GM19372 (cell line): Measurements from ENCODE around the gene CST2.
"Not testable (repeated sequence)": the region's sequence is repeated elsewhere in the genome, so short reads cannot be mapped to it uniquely, and the experiment has no call there.

Source experiments
- ATAC-seq: cut with Tn5 transposase; IDR thresholded peaks from one replicate; pipeline ENCODE4 v1.9.1; 2021; ENCODE audit warnings: mild to moderate bottlenecking, low read depth, moderate library complexity; ENCODE audit not compliant: unreplicated experiment

The CST2 gene, protein sequence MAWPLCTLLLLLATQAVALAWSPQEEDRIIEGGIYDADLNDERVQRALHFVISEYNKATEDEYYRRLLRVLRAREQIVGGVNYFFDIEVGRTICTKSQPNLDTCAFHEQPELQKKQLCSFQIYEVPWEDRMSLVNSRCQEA

DNA sequence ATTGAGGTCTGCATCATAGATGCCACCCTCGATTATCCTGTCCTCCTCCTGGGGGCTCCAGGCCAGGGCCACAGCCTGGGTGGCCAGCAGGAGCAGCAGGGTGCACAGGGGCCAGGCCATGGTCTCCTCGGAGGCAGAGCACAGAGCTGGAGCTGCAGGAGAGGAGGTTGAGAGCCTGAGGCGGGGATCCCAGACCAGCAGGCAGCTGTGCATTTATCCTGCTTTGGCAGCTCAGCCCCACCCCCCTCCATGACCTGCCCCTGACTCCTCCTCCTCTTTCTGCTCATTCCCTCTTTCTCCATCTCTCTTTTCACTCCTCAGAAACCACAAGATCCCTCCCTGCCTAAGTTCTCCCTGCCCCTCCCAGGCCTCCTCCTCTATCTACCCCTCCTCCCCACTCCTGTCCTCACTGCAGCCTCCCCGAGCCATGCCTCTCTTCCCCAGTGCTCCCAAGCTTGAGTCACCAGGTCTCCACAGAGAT, at the start of gene CST2:
CST2 (minus strand) TSS at position 189 of the 481 bp plus-strand sequence; CDS start at position 120, 69 bp downstream.
- no peak for ATAC-seq

DNA sequence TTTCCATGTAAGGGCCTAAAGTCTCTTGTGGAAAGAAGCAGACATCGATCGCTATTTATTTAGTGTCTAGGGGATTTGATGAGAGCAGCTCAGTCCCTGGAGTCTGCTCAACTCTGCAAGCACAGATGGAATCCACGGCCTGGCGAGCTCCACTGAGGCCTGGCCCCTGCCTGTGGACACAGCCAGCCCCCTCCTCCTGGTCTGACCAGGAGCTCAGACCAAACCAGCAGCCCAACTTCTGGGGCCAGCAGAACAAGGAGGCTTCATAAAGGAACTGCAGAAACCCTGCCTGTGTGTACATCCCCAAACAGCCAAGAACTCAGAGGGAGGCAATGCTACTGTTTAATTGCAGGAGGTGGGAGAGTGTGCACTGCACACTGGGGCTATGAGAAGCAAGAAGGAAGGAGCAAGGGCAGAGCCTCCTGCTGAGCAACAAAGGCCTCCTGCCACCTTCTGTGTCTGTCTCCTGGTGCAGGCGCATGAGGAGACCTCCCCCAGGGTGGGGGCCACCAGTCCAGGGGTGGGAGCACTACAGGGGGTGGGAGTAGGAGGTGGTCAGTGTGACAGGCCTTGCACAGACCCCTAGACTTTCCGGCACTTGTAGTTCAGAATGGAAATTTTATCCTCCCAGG, 49.2 kb upstream of the CST2 start:
- ATAC-seq = no peak

DNA sequence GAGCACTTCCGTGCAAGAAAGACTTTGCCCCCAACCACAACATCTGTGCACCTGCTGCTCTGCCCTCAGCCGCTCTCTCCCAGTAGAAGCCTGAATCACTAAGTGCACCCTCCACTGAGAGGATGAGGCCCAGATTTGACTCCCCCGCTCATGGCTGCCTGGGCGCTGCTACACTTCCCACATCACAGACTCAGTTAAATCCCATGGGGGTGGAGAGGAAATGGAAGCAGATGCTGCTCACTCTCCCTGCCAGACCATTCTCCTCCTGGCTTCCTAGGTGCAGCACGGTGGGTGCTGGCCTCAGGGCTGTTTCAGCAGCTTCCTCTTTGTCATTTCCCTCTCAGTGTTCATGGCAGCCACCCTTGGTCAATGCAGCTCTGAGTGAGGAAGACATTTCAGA, 48.2 kb upstream of the CST2 start:
- no peak for ATAC-seq

DNA sequence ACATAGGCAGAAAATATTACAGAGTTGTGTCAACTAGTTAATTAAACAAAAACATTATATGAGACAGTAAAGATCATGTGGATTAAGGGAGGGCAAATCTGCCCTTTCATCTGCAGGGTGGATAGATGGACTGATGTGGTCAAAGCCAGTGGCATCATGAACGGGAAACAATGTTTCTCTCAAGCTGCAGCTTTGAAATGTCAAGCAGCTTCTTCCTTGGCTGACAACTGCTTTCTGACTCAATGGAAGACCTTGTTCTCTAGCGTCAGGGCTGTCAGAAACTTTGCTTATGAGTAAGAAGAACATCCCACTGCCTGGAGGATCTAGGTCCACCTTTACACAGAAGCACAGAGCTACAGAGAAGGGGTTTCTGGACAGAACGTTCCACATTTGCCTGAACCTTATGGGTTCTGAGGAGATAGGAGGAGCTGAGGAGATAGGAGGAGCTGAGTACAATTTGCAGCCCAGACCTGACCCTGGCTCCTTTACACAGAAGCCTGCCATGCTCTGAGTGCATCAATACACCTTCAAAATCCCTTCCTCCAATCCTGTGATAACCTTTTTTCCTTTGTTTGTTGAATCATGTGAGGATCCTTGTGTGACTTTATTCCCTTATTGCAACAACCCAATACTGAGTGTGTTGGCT, 47.0 kb upstream of the CST2 start:
- ATAC-seq = no peak

DNA sequence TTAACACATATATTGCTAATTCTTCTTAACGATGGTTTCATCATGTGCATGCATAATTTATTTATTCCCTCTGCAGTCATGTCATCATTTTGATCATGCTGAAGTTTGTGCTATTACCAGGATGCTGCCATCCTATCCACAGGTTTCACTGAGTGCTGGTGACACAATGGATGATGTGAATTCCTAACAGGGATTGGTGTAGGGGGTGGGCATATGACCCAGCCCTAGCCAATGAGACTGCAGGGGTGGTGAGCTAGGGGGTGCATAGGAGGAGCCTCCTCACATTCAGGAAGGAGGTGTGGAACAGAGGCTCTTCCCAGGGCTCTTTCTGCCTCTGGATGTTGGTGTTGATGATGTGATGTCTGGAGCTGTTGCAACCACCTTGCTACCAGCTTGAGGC, 45.5 kb upstream of the CST2 start:
- no peak for ATAC-seq

DNA sequence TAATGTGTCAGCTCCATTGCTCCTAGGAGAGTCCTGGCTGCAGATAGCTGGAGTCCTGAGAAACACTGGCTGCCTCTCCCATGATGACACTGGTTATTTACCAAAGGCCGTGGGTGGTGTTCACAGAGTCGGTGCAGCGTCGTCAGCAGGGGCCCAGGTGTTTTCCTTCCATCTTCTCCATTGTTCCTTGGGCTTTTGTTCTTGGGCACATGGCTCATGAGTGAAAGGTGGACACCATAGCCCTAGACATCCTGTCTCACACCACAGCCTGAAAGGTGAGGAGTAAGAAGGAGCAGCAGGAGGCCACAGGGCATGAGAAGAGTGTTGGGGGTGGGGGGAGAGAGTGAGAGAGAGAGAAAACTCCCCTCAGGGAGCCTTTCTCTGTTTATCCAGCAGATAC, 43.9 kb upstream of the CST2 start:
- no peak for ATAC-seq

DNA sequence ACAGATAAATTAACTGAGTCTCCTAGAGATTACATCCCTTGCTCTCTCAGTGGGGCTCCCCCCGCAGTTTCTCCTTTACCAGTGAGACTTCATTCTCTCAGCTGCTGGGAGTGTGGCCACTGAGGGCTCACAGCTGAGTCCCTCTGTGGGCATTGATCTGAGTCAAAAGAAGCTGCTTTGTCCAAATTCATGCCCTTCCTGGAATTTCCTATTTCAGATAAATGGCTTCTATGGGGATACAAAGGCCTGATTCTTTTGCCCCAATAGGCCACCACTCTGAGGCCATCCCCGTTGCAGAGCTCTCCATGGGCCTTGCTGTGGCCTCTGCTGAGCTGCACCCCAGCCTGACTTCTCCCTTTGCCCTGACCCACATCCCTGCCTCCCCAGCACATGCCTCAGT, 43.0 kb upstream of the CST2 start:
- no peak for ATAC-seq

DNA sequence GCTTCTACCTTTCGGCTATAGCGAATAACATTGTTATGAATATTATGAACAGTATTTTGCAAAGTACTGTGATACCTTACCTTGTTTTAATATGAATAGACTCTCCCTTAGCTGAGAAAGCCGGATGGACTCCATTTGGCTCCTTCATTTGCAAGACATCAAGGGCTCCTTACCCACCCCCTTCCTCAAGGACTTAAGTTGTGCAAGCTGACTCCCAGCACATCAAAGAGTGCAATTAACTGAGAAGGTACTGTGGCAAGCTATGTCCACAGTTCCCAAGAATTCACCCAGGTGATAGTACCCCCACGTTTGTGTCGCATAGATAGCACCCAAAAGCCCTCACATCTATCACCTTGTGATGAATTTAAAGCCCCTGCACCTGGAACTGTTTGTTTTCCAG, 41.8 kb upstream of the CST2 start:
- no peak for ATAC-seq

DNA sequence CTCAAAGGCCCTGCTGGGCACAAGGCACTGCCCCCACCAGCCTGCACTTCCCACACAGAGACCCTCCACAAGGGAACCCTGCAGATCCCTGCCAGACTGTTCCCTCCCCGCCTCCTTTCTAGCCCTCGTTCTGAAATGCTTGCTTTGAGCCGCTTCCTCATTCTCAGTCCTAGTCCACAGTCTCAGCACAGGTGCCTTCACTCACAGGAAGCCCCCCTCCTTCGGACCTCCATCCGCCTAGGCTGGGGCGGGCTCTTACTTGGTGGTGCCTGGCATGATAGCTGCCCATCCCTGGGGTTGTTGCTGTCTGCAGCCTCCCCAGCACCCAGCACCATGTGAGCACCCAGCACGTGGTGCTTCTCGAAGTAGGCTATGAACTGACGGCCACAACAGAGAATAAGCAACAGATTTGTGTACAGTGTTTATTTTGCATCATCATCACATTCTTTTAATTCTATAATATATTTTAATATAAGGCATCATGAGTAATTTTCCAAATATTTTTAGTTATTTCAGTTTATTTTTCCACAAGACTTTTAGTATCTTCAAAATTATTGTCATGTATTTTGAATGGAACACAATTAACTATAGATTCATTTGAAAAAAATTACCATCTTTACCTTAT, 40.7 kb upstream of the CST2 start:
- no peak for ATAC-seq

DNA sequence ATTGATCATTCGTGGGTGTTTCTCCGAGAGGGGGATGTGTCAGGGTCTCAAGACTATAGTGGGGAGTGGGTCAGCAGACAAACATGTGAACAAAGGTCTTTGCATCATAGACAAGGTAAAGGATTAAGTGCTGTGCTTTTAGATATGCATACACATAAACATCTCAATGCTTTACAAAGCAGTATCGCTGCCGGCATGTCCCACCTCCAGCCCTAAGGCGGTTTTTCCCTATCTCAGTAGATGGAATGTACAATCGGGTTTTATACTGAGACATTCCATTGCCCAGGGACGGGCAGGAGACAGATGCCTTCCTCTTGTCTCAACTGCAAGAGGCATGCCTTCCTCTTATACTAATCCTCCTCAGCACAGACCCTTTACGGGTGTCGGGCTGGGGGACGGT, 34.2 kb upstream of the CST2 start:
- not testable (repeated sequence) for ATAC-seq

DNA sequence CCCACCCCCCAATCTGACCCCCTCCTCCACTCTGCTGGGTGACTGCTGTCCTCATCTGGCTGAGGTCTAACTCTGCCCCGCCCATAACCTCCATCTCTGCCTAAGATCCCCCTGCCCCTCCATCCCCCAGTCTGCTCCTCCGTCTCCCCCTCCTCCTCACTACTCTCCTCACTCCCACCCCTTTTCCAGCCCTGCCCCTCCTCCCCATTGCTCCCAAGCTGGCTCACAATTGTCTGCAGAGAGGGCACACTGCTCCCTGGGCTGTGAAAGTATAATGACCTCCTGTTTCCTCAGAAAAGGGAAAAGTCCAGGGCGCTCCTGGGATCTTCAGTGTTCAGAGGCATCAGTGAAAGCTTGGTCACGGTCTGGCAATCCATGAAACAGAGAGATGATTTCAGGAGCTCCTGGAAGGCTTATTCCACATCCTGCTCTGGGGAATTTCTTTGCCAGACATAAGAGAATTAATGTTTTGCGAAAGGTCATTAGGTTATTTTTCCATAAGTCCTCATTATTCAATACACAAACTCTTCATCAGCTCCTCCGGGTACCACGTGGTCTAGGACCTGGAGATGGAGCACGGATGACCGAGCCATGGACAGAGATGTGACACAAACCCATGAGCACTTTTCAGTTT, 31.6 kb upstream of the CST2 start:
- ATAC-seq = no peak

DNA sequence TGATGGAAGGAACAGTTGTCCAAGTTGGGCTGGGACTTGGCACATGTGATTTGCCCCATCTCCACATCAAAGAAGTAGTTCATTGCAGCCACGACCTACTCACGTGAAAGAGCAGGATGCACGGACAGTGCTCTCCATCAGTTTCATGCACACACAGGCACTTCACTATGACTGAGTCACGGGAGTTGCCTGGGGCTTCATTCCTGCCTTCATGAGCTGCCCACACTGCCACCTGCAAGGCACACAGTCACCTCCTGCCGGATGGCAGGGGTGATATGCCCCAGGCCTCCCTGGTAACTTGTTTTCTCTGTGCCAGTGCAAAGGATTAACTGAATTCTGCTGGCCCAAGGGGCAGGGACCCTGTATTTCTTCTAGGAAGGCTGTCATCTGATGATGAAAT, 30.2 kb upstream of the CST2 start:
- no peak for ATAC-seq

DNA sequence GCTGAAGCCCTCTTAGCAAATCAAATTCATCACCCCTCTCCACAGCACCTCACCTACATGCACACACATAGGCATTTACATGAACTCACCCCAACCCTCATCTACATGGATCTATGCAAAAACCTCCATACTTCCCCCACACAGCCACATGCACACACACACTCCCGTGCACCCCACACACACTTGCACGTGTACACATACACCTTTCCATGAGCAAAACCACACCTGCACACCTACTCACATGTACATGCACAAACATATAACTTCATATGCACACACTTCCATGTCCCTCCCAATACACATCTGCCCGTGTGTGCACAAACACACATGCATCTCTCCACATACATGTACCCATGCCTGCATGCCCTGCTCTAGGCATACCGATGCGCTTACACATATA, 29.7 kb upstream of the CST2 start:
- ATAC-seq = no peak

DNA sequence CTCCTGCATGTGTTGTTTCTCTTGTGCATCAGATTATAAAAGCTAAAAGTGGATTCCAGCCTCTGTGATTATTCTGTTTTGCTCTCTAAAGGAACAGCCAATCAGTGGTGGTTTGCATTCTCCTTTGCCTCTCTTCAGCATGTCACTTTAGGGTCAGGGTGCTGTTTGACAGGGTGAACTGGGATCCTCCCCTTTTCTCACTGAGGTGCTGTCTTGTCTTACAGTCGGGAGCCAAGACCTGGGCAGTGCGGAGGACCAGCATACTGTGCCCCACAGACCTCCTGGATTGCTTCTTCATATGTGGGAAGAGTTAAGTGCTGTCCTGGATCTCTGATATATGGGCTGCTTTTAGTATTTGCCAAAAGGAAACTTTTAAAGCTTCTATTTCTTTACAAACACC, 15.2 kb upstream of the CST2 start:
- ATAC-seq = no peak

DNA sequence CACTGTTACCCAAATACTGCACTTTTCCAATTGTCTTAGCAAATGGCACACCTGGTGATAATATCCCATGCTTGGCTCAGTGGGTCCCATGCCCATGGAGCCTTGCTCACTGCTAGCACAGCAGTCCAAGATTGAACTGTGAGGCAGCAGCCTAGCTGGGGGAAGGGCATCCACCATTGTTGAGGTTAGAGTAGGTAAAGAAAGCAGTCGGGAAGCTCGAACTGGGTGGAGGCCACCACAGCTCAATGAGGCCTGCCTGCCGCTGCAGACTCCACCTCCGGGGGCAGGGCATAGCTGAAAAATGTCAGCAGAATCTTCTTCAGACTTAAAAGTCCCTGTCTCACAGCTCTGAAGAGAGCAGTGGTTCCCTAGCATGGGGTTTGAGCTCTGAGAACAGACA, 9.2 kb upstream of the CST2 start:
- no peak for ATAC-seq

DNA sequence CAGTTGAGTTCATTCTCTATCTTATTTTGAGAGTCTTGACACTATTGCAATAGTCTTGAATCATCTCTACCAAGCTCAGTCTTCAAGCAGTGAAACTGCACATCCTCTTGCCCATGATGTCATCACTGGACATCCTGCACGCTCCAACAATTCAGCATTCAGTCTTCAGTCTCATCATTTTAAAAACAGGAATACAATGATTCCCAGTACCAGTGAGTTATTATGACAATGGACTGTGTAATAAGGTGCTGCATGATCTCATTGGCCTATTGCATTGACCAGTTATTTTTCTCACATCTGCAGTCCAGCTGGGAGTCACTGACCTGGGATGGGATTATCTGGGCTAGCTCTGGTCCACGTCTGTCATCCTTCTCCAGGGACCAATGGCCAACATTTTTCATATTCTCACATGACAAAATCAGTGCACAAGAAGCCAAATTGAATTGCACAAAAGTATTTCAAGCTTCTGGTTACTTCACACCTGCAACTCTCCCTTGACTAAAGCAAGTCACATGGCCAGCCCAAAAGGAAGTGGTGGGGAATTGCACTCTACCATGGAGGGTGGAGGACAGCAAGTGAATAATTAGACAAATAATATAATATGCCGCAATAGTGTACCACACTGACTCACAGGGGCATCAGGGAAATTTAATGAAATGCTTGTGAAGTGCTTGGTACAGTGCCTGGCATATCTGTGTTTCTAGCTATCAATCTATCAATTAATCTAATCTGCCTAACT, 6.4 kb upstream of the CST2 start:
- ATAC-seq = no peak

DNA sequence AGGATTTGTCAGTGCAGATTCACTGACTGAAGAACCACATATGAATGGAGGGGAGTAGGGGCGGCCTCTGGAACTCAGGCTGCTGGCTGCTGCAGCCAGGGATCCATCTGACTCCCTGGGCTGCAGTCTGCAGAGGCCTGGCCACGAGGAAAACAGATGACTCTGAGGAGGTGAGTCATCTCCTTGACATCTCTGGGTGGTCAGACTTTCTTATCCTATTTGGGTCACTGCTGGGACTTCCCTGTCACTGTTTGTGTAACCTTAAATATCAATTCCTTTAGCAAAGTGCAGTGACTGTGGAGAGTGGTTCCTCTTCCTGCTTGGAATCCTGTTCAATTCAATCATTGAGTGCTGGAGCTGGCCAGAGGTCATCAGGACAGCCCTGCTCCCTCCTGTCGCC, 5.4 kb upstream of the CST2 start:
- not testable (repeated sequence) for ATAC-seq

DNA sequence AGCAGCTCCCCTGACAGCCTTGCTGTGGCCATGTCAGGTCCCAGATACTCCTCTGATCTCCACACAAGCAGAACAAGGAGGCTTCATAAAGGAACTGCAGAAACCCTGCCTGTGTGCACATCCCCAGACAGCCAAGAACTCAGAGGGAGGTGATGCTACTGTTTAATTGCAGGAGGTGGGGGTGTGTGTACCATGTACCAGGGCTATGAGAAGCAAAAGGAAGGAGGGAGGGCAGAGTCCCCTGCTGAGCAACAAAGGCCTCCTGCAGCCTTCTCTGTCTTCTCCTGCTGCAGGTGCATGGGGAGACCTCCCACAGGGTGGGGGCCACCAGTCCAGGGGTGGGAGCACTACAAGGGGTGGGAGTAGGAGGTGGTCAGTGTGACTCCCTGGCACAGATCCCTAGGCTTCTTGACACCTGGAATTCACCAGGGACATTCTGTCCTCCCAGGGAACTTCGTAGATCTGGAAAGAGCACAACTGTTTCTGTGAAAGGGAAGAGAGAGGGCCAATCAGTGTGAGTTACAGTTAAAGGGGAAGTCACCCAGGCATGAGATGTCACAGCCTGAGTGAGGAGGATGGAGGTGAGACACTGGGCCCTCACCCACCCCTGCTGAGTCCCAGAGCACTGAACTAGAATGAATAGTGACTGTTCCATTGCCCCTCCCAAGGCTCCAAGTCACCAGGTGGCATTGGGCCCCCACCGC, 2.8 kb downstream of the CST2 start:
- ATAC-seq = no peak

DNA sequence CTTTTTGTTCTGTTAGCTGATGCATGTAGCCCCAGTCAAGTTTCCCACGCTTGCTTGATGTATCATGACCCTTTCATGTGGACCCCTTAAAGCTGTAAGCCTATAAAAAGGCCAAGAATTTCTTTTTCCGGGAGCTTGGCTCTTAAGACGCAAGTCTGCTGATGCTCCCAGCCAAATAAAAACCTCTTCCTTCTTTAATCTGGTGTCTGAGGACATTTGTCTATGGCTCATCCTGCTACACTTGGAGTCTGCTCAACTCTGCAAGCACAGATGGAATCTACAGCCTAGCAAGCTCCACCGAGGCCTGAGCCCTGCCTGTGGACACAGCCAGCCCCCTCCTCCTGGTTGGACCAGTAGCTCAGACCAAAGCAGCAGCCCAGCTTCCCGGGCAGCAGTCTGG, 3.4 kb downstream of the CST2 start:
- no peak for ATAC-seq

DNA sequence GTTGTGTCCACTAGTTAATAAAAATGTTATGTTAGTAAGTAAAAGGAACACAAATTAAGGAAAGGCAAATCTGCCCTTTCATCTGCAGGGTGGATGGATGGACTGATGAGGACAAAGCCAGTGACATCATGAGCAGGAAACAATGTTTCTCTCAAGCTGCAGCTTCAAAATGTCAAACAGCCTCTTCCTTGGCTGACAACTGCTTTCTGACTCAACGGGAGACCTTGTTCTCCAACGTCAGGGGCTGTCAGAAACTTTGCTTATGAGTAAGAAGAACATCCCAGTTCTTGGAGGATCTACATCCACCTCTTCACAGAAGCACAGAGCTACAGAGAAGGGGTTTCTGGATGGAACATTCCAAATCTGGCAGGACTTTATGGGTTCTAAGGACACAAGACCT, 6.0 kb downstream of the CST2 start:
- ATAC-seq = no peak
